Neural progenitor cell (in vitro differentiated cells): Measurements from ENCODE around the gene TBCB. TPM values are rescaled to one million over a fixed set of nuclear protein-coding genes. Genes with fewer than 3 reads are reported as not detected.

Source experiments
- DNase-seq: peaks from one replicate; pipeline ENCODE4 v3.0.0-alpha.2; 2016; ENCODE audit warnings: low spot score
- H2AFZ ChIP-seq: fragments of 200-600 bp; sonication (generic); replicated peaks from 2 replicates; pipeline ENCODE4 v1.6.1; 2016; ENCODE audit warnings: antibody characterized with exemption
- H3F3A ChIP-seq: fragments of 200-600 bp; sonication (generic); 2 replicates; pipeline ENCODE4 v1.6.1; 2016; ENCODE audit warnings: antibody characterized with exemption, low read depth
- H3K27ac ChIP-seq: fragments of 200-600 bp; sonication (generic); 2 replicates; pipeline ENCODE4 v1.5.1; 2016; ENCODE audit warnings: mild to moderate bottlenecking
- H3K27me3 ChIP-seq: fragments of 200-600 bp; sonication (generic); 2 replicates; pipeline ENCODE4 v1.6.1; 2016; ENCODE audit warnings: mild to moderate bottlenecking, moderate library complexity
- H3K36me3 ChIP-seq: fragments of 200-600 bp; sonication (generic); 2 replicates; pipeline ENCODE4 v1.5.1; 2016
- H3K4me1 ChIP-seq: fragments of 200-600 bp; sonication (generic); 2 replicates; pipeline ENCODE4 v1.6.1; 2016; ENCODE audit warnings: mixed run types
- H3K4me2 ChIP-seq: fragments of 200-600 bp; sonication (generic); 2 replicates; pipeline ENCODE4 v1.6.1; 2016
- H3K4me3 ChIP-seq: fragments of 200-600 bp; sonication (generic); 2 replicates; pipeline ENCODE4 v1.5.1; 2016
- H3K79me2 ChIP-seq: fragments of 200-600 bp; sonication (generic); 2 replicates; pipeline ENCODE4 v1.6.1; 2016; ENCODE audit warnings: low read depth
- H3K9ac ChIP-seq: fragments of 200-600 bp; sonication (generic); 2 replicates; pipeline ENCODE4 v1.6.1; 2016
- H3K9me3 ChIP-seq: fragments of 200-600 bp; sonication (generic); 2 replicates; pipeline ENCODE4 v1.5.1; 2016; ENCODE audit warnings: low read depth
- H4K20me1 ChIP-seq: fragments of 200-600 bp; sonication (generic); 2 replicates; pipeline ENCODE4 v1.6.1; 2016; ENCODE audit warnings: low read depth
- H3K27ac Mint-ChIP-seq: 3 replicates; pipeline ENCODE4 v1.8.0; 2021; ENCODE audit warnings: mixed read lengths
- H3K27me3 Mint-ChIP-seq: 2 replicates; pipeline ENCODE4 v1.8.0; 2022; ENCODE audit warnings: low read depth, mild to moderate bottlenecking, inconsistent platforms, moderate library complexity, mixed read lengths; ENCODE audit not compliant: insufficient read depth
- H3K36me3 Mint-ChIP-seq: 3 replicates; pipeline ENCODE4 v1.8.0; 2021; ENCODE audit warnings: mixed read lengths
- H3K4me1 Mint-ChIP-seq: 3 replicates; pipeline ENCODE4 v1.8.0; 2021; ENCODE audit warnings: mixed read lengths
- H3K4me3 Mint-ChIP-seq: 3 replicates; pipeline ENCODE4 v1.8.0; 2021; ENCODE audit warnings: mild to moderate bottlenecking, moderate library complexity, mixed read lengths
- H3K9me3 Mint-ChIP-seq: 3 replicates; pipeline ENCODE4 v1.8.0; 2020; ENCODE audit warnings: mixed read lengths
- CTCF ChIP-seq: fragments of 200-600 bp; sonication (generic); IDR thresholded peaks from 2 replicates; pipeline ENCODE4 v1.5.1; 2017; ENCODE audit warnings: antibody characterized with exemption, mild to moderate bottlenecking
- EZH2 ChIP-seq: fragments of 200-600 bp; sonication (generic); IDR thresholded peaks from 2 replicates; pipeline ENCODE4 v1.6.1; 2017; ENCODE audit warnings: antibody characterized with exemption, mild to moderate bottlenecking, moderate library complexity
- EZH2phosphoT487 ChIP-seq: fragments of 200-600 bp; sonication (generic); IDR thresholded peaks from 2 replicates; pipeline ENCODE4 v1.6.1; 2017; ENCODE audit warnings: antibody characterized with exemption
- total RNA-seq: library from RNA; depleted of rRNA; stranded (reverse); fragments of >200 nt; gene quantifications from 2 replicates; pipeline ENCODE4 v1.2.3, GENCODE V29; 2015; ENCODE audit warnings: low replicate concordance

Gene TBCB
- total RNA-seq, 1 donor from 2014 or later: 166 TPM

GRCh38 chr19:36084231-36085009 lies 30.8 kb upstream of the TBCB start:
- Histone ChIP-seq H4K20me1 (no peaks in the 10 kb centered on the region), H3K4me2 (no peak overlapping the region), H3K27me3 (no peaks in the 10 kb centered on the region), H3K27ac (no peak overlapping the region), H3K9me3 (no peaks in the 10 kb centered on the region), H3K4me1 (no peaks in the 10 kb centered on the region), H3K36me3 (peaks cover 3% of the 10 kb centered on the region), H3K4me3 (no peak overlapping the region), H3F3A (no peaks in the 10 kb centered on the region), H3K9ac (no peak overlapping the region), H3K79me2 (no peaks in the 10 kb centered on the region), H2AFZ (no peak overlapping the region)
- TF ChIP-seq CTCF: no peak
- no peak for TF ChIP-seq EZH2phosphoT487
- TF ChIP-seq EZH2: no peak
- H3K4me3 Mint-ChIP-seq: no peak overlapping the region
- peaks cover 2% of the 10 kb centered on the region for H3K27me3 Mint-ChIP-seq
- peaks cover 26% of the 10 kb centered on the region for H3K36me3 Mint-ChIP-seq
- H3K9me3 Mint-ChIP-seq: no peaks in the 10 kb centered on the region
- no peak for DNase-seq
- H3K27ac Mint-ChIP-seq: no peak overlapping the region
- no peaks in the 10 kb centered on the region for H3K4me1 Mint-ChIP-seq

GRCh38 chr19:36086326-36086725 lies 28.9 kb upstream of the TBCB start:
- no peaks in the 10 kb centered on the region for H3K9me3 ChIP-seq
- no peak overlapping the region for H2AFZ ChIP-seq
- H3K4me1 ChIP-seq: no peaks in the 10 kb centered on the region
- H4K20me1 ChIP-seq: no peaks in the 10 kb centered on the region
- no peaks in the 10 kb centered on the region for H3K36me3 ChIP-seq
- no peak overlapping the region for H3K4me3 ChIP-seq
- H3K36me3 Mint-ChIP-seq: peaks cover 18% of the 10 kb centered on the region
- peaks cover 2% of the 10 kb centered on the region for H3K27me3 Mint-ChIP-seq
- H3K4me2 ChIP-seq: no peak overlapping the region
- H3K9me3 Mint-ChIP-seq: no peaks in the 10 kb centered on the region
- no peaks in the 10 kb centered on the region for H3F3A ChIP-seq
- no peaks in the 10 kb centered on the region for H3K27me3 ChIP-seq
- no peak for DNase-seq
- no peak for TF ChIP-seq EZH2
- TF ChIP-seq EZH2phosphoT487: no peak
- no peak for TF ChIP-seq CTCF
- no peak overlapping the region for H3K4me3 Mint-ChIP-seq
- no peaks in the 10 kb centered on the region for H3K4me1 Mint-ChIP-seq
- no peaks in the 10 kb centered on the region for H3K79me2 ChIP-seq
- no peak overlapping the region for H3K27ac ChIP-seq
- no peak overlapping the region for H3K27ac Mint-ChIP-seq
- H3K9ac ChIP-seq: no peak overlapping the region

GRCh38 chr19:36089847-36090246 lies 25.4 kb upstream of the TBCB start:
- no peaks in the 10 kb centered on the region for H3K4me1 ChIP-seq
- no peak overlapping the region for H3K27ac ChIP-seq
- H4K20me1 ChIP-seq: no peaks in the 10 kb centered on the region
- H3K9me3 ChIP-seq: no peaks in the 10 kb centered on the region
- peaks cover 2% of the 10 kb centered on the region for H3K27me3 Mint-ChIP-seq
- no peaks in the 10 kb centered on the region for H3F3A ChIP-seq
- no peaks in the 10 kb centered on the region for H3K27me3 ChIP-seq
- no peak overlapping the region for H3K9ac ChIP-seq
- no peaks in the 10 kb centered on the region for H3K9me3 Mint-ChIP-seq
- H3K4me2 ChIP-seq: no peak overlapping the region
- no peak overlapping the region for H3K4me3 Mint-ChIP-seq
- H3K36me3 Mint-ChIP-seq: peaks cover 20% of the 10 kb centered on the region
- no peak overlapping the region for H3K4me3 ChIP-seq
- no peaks in the 10 kb centered on the region for H3K36me3 ChIP-seq
- DNase-seq: no peak
- no peak overlapping the region for H2AFZ ChIP-seq
- H3K27ac Mint-ChIP-seq: no peak overlapping the region
- no peaks in the 10 kb centered on the region for H3K79me2 ChIP-seq
- TF ChIP-seq EZH2 (no peak), EZH2phosphoT487 (no peak), CTCF (no peak)
- no peaks in the 10 kb centered on the region for H3K4me1 Mint-ChIP-seq
